ENCODE data around the gene KRTAP2-2.

DNA sequence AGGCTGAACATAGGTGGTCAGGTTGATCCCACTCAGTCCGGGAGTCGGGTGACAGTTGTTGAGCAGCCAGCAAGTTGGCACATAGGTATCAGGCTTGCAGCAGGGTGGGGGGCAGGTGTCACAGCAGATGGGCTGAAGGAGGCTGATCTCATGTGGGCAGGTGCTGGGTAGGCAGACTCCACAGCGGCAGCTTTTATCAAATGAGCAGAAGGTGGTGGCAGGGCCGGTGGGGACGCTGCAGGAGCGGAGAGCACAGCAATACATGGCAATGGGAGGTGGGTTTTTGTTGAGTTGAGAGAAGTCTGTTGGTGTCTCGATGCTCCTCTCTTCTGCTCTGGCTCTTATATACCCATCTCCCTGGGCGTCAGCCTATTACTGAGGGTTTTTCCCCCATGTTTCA lies 46.2 kb downstream of the KRTAP2-2 start, which contains the start of gene KRTAP3-1:
- TF ChIP-seq POLR2A (IDR thresholded peaks at IDR 0.05; ENCODE audit: low read depth, low read length) (no peak), SPI1 (IDR thresholded peaks at IDR 0.05; ENCODE audit: low read depth, low read length) (no peak), TAF1 (IDR thresholded peaks at IDR 0.05; ENCODE audit: low read depth, low read length) (no peak), POLR2AphosphoS5 (IDR thresholded peaks at IDR 0.05; ENCODE audit: low read depth, low read length) (no peak), PAX5 (IDR thresholded peaks at IDR 0.05; ENCODE audit: insufficient read depth, low read length, severe bottlenecking) (no peak), POU2F2 (IDR thresholded peaks at IDR 0.05; ENCODE audit: low read depth, low read length) (no peak)

All from GM12891 (cell line).